Panc1 (cell line): ENCODE results near the gene MORN2. TPM values are rescaled to one million over a fixed set of nuclear protein-coding genes. Genes with fewer than 3 reads are reported as not detected.

Source experiments
- ATAC-seq: fragments of 200-7000 bp; cut with Tn5 transposase; 2 replicates; pipeline ENCODE4 v1.9.1; 2020; ENCODE audit warnings: mild to moderate bottlenecking, moderate library complexity
- BruUV-seq: library from RNA; stranded (reverse); fragments of 400-500 nt; replicated peaks from 2 replicates; lab custom pipeline; 2021; lab: Mats Ljungman, UMichigan
- CTCF ChIA-PET: fragments of 300-600 bp; sonication (Branson Sonifier 250); formaldehyde crosslinking; loops from one replicate; lab custom pipeline; 2022; ENCODE audit warnings: antibody characterized with exemption; lab: Charles Lee
- POLR2A ChIA-PET: fragments of 300-600 bp; sonication (Branson Sonifier 250); formaldehyde crosslinking; loops from one replicate; lab custom pipeline; 2022; ENCODE audit warnings: antibody characterized with exemption; lab: Charles Lee
- DNase-seq: peaks from one replicate; pipeline ENCODE4 v3.0.0-alpha.2; 2010; ENCODE audit warnings: low read depth, low spot score
- H3K27ac ChIP-seq: 2 replicates; pipeline ENCODE4 v1.5.1; 2011; ENCODE audit warnings: mild to moderate bottlenecking, low read length, inconsistent platforms
- H3K27me3 ChIP-seq: fragments of 200-500 bp; sonication (Bioruptor generic); 2 replicates; pipeline ENCODE4 v1.6.0; 2014; ENCODE audit warnings: low read length, inconsistent platforms; ENCODE audit not compliant: control insufficient read depth, insufficient read depth
- H3K36me3 ChIP-seq: fragments of 200-500 bp; sonication (Bioruptor generic); 2 replicates; pipeline ENCODE4 v1.5.1; 2014; ENCODE audit warnings: inconsistent platforms, mild to moderate bottlenecking, low read length, moderate library complexity; ENCODE audit not compliant: control insufficient read depth, insufficient read depth
- H3K4me1 ChIP-seq: 2 replicates; pipeline ENCODE4 v1.5.1; 2011; ENCODE audit warnings: inconsistent platforms, mild to moderate bottlenecking, low read length, moderate library complexity; ENCODE audit not compliant: control insufficient read depth, insufficient read depth
- H3K4me3 ChIP-seq, 2 experiments: 2 replicates each; pipeline ENCODE4 v1.5.1; 2011 to 2012; ENCODE audit warnings: low read depth in 2 of 2, low read length in 2 of 2, mild to moderate bottlenecking in 2 of 2, inconsistent platforms in 1 of 2, moderate library complexity in 1 of 2
- H3K9me3 ChIP-seq: fragments of 200-500 bp; sonication (Bioruptor generic); 2 replicates; pipeline ENCODE4 v1.5.1; 2014; ENCODE audit warnings: low read depth, mild to moderate bottlenecking, inconsistent platforms, low read length, moderate library complexity; ENCODE audit not compliant: control insufficient read depth, insufficient read depth
- POLR2AphosphoS5 ChIP-seq: IDR thresholded peaks from 2 replicates; pipeline ENCODE4 v1.6.1; 2012; ENCODE audit warnings: mild to moderate bottlenecking, low read depth, low read length, moderate library complexity
- REST ChIP-seq, 2 experiments: IDR thresholded peaks; 2 replicates each; pipeline ENCODE4 v1.6.1; 2011 to 2012; ENCODE audit warnings: low read depth in 2 of 2, control low read depth in 1 of 2, low read length in 1 of 2, mild to moderate bottlenecking in 1 of 2, moderate library complexity in 1 of 2; ENCODE audit not compliant: insufficient read depth in 1 of 2
- SIN3A ChIP-seq: IDR thresholded peaks from 2 replicates; pipeline ENCODE4 v1.6.1; 2012; ENCODE audit warnings: low read depth, mild to moderate bottlenecking, low read length, moderate library complexity, borderline replicate concordance; ENCODE audit not compliant: insufficient read depth
- TCF7L2 ChIP-seq: IDR thresholded peaks from 2 replicates; pipeline ENCODE4 v1.6.1; 2011; ENCODE audit warnings: mild to moderate bottlenecking, low read depth, low read length, inconsistent platforms
- in situ Hi-C: cut with HindIII; loops from 2 replicates; pipeline ENCODE4 v1.10.0; 2016; ENCODE audit warnings: low sequenced_read_pairs, low pct_unique_long_range_greater_than_20kb
- intact Hi-C: fragments of 100-400 bp; cut with micrococcal nuclease; formaldehyde crosslinking; loops from one replicate; pipeline ENCODE4 v1.10.0; 2022; ENCODE audit not compliant: unreplicated experiment
- total RNA-seq: library from RNA; stranded (reverse); gene quantifications from one replicate; pipeline ENCODE4 v1.2.1, GENCODE V29; 2021; ENCODE audit not compliant: unreplicated experiment
- TF ChIP-seq, protein P1 (sequence below): fragments of 450-650 bp; IDR thresholded peaks from 2 replicates; pipeline ENCODE4 v1.5.1; 2017; ENCODE audit warnings: mild to moderate bottlenecking

The MORN2 gene
- total RNA-seq, 1 experiment from 2014 or later: 10.1 TPM

DNA sequence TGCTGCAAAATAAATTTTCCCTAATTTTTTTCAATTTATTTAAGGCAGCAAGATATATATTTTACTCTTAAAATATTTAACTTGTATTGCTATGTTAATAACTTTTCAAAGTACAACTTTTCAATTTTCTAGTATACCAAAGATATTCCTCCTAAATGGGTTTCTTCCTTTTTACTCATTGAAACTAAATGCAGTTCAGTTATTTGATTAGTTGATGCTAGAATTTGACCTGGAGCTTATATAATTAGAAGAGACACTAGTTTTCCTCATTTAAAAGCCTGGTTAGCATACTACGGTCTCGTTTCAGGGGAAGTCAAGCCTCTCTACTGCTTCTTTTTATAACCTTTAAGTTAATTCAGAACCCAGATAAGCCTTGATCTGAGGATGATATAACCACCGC, 13.8 kb downstream of the MORN2 start, which contains the start of gene ARHGEF33:
ARHGEF33 (plus strand) TSS at position 301 of the 400 bp plus-strand sequence. CDS start 29,573 bp downstream, outside the sequence.
- Histone ChIP-seq H3K4me3 (no peak within 1 kb of the TSS), H3K27ac (no peak within 1 kb of the TSS), H3K9me3 (no peaks in the 10 kb centered on the region), H3K36me3 (no peaks in the 10 kb centered on the region), H3K4me1 (no peaks in the 10 kb centered on the region), H3K27me3 (no peaks in the 10 kb centered on the region)
- intact Hi-C loops: no loop called here
- ATAC-seq (no peak), DNase-seq (no peak)
- in situ Hi-C loops: no loop called here
- ChIA-PET POLR2A (no interaction called here), CTCF (no interaction called here)
- TF ChIP-seq REST (IDR thresholded peaks at IDR 0.05; ENCODE audit: insufficient read depth in 1 of 2, low read depth in 2 of 2, low read length in 1 of 2): no peak
- no peak for TF ChIP-seq POLR2AphosphoS5
- no peak for TF ChIP-seq TCF7L2
- TF ChIP-seq SIN3A: no peak
- TF ChIP-seq, protein P1, sequence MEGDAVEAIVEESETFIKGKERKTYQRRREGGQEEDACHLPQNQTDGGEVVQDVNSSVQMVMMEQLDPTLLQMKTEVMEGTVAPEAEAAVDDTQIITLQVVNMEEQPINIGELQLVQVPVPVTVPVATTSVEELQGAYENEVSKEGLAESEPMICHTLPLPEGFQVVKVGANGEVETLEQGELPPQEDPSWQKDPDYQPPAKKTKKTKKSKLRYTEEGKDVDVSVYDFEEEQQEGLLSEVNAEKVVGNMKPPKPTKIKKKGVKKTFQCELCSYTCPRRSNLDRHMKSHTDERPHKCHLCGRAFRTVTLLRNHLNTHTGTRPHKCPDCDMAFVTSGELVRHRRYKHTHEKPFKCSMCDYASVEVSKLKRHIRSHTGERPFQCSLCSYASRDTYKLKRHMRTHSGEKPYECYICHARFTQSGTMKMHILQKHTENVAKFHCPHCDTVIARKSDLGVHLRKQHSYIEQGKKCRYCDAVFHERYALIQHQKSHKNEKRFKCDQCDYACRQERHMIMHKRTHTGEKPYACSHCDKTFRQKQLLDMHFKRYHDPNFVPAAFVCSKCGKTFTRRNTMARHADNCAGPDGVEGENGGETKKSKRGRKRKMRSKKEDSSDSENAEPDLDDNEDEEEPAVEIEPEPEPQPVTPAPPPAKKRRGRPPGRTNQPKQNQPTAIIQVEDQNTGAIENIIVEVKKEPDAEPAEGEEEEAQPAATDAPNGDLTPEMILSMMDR: no peak
- BruUV-seq: no TSS peak

- no peak overlapping the region for H3K27ac ChIP-seq
- ChIA-PET CTCF (interaction anchor here (0.7 kb wide), 1 partner anchor 406 kb away, joined by 6 read pairs; no protein-coding TSS in a partner anchor), POLR2A (no interaction called here)
- no peaks in the 10 kb centered on the region; the same call in 1 of the 2 replicates for H3K27me3 ChIP-seq
- H3K9me3 ChIP-seq: no peaks in the 10 kb centered on the region
- ATAC-seq (no peak), DNase-seq (no peak)
- TF ChIP-seq, protein P1: no peak
- TF ChIP-seq REST (IDR thresholded peaks at IDR 0.05; ENCODE audit: insufficient read depth in 1 of 2, low read depth in 2 of 2, low read length in 1 of 2) (no peak), TCF7L2 (no peak), SIN3A (no peak), POLR2AphosphoS5 (no peak)
- intact Hi-C loops: no loop called here
- H3K4me1 ChIP-seq: no peaks in the 10 kb centered on the region
- no peaks in the 10 kb centered on the region for H3K36me3 ChIP-seq
- no peak overlapping the region for H3K4me3 ChIP-seq
- no TSS peak for BruUV-seq
- in situ Hi-C loops: no loop called here
Observed at GRCh38 chr2:38892819-38893218, 17.0 kb downstream of the MORN2 start.
